ENCODE results near the gene SYNC. TPM values are rescaled to one million over a fixed set of nuclear protein-coding genes. Genes with fewer than 3 reads are reported as not detected.

SYNC gene
- total RNA-seq, 4 donors from 2014 or later, result 2.8 to 16.9 (median 5.8) TPM

GRCh38 chr1:32741413-32742198 lies 39.0 kb upstream of the SYNC start:
- intact Hi-C loops (cut with DNase I; ENCODE audit: low total_unique reads), result no loop called here
- 0 to 1% methylated on average over 22 to 84 of the region's 103 CpGs for WGBS, 2 donors
- H3K4me3 ChIP-seq (ENCODE audit: low read depth, poor library complexity, severe bottlenecking), result peak overlapping the region; percentile 75
- DNase-seq (ENCODE audit: low spot score in 2 of 2), result no peak
- TF ChIP-seq CTCF (IDR thresholded peaks at IDR 0.05) (no peak), POLR2A (IDR thresholded peaks at IDR 0.05) (no peak)

DNA sequence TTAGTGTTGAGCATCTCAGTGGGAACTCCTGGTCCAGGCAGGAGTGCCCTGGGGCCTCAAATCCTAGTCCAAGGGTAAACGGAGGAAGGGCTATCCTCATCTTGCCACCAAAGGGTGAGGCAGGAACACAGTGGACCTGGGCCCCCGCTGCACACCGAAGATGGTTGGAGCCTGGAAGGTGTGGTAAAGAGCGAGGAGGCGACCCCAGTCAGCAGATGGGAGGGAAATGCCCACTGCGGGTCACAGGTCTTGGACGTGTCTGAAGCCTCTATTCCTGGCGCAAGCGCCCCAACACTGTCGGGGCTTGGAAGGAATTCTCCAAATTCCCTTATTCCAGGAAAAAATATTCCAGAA lies 38.5 kb upstream of the SYNC start:
- intact Hi-C loops (cut with DNase I; ENCODE audit: low total_unique reads), result no loop called here
- TF ChIP-seq CTCF (IDR thresholded peaks at IDR 0.05), result no peak
- no peak for TF ChIP-seq POLR2A (IDR thresholded peaks at IDR 0.05)
- peak overlapping the region; percentile 41 for H3K4me3 ChIP-seq (ENCODE audit: low read depth, poor library complexity, severe bottlenecking)
- no peak for DNase-seq (ENCODE audit: low spot score in 2 of 2)
- 21 to 24% methylated on average over 10 of the region's 10 CpGs for WGBS, 2 donors

DNA sequence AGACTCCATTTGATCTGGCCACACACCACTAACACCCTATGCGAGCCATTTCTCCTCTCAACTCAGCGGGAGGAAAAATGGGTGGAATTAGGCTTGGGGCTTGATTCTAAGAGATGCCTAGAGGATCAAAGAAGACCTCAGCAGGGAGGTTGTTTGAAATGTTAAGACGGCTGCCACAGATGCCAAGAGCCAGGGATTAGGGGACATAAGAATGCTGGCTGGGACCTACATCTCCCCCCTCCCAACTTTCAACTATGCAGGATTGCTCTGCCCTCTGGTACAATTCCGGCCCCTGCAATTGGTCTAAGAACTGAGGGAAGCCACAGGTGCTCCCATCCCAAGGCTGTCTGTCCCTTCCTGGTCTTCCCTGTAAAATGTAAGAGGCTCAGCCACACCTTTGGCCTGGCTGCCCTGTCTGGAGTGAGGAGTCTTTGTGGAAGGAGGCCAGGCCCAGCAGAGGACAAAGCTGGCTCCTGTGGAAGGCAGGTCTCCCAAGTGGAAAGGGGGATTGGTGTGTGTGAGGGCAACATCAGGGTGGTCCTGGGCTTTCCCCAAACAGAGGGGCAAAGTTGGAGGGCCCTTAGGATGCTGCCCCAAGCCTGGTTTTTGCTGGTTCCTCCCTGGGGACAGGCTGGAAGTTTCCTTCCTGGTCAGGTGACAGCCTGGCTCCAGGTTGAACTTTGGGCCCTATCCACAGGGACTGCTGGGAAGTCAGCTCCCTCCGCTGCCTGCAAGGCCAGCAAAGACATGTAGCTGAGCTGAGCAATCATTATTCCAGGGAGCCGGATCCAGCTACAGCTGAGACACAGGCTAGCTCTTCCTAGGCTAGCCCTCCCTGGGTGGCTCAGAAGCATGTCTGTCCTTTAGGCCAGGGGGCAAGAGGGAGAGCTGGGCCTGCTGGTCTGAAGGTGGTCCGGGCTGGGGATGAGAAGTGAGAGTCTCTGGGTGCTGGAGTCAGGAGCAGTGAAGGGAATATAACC lies 34.5 kb upstream of the SYNC start:
- intact Hi-C loops (cut with DNase I; ENCODE audit: low total_unique reads), result no loop called here
- 79 to 80% methylated on average over 6 to 7 of the region's 7 CpGs for WGBS, 2 donors
- no peak for DNase-seq (ENCODE audit: low spot score in 2 of 2)
- no peak for TF ChIP-seq CTCF (IDR thresholded peaks at IDR 0.05)
- TF ChIP-seq POLR2A (IDR thresholded peaks at IDR 0.05), result no peak
- no peak overlapping the region for H3K4me3 ChIP-seq (ENCODE audit: low read depth, poor library complexity, severe bottlenecking)

DNA sequence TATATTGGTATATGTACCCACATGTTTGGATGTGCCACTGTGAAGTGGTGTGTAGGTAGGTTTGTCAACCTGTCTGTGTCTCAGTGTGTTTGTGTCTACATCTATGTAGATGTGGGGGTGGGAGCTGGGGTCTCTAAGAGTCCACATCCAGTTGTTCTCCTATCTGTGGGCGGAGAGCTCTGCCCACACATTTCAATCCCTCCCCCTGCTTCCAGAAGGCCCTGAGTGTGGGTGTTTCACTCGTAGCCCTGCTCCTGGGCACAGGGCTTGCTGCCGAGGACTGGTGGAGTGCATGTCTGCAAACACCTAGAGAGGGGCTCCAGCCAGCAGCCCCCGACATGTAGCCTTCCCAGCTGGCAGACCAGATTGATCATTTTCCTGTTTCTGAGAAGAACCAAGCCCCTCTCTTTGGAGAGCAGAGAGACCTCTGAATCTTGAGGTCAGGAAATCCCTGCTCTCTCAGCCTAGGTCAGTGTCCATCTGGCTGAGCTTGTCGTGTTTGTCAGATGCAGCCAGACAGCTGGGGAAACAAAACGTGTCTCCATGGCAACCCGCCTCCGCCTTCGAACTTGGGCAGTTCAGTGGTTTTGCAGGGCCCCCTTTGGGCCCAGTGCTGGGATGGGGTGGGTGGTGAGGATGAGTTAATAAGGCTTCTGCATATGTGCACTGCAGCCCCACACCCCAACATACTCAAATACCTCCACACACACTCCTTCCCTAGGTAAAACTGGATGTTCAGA lies 31.2 kb upstream of the SYNC start:
- no peak overlapping the region for H3K4me3 ChIP-seq (ENCODE audit: low read depth, poor library complexity, severe bottlenecking)
- DNase-seq (ENCODE audit: low spot score in 2 of 2), result no peak
- no peak for TF ChIP-seq CTCF (IDR thresholded peaks at IDR 0.05)
- no peak for TF ChIP-seq POLR2A (IDR thresholded peaks at IDR 0.05)
- WGBS, 2 donors, result 58 to 73% methylated on average over 9 of the region's 9 CpGs
- intact Hi-C loops (cut with DNase I; ENCODE audit: low total_unique reads), result no loop called here

DNA sequence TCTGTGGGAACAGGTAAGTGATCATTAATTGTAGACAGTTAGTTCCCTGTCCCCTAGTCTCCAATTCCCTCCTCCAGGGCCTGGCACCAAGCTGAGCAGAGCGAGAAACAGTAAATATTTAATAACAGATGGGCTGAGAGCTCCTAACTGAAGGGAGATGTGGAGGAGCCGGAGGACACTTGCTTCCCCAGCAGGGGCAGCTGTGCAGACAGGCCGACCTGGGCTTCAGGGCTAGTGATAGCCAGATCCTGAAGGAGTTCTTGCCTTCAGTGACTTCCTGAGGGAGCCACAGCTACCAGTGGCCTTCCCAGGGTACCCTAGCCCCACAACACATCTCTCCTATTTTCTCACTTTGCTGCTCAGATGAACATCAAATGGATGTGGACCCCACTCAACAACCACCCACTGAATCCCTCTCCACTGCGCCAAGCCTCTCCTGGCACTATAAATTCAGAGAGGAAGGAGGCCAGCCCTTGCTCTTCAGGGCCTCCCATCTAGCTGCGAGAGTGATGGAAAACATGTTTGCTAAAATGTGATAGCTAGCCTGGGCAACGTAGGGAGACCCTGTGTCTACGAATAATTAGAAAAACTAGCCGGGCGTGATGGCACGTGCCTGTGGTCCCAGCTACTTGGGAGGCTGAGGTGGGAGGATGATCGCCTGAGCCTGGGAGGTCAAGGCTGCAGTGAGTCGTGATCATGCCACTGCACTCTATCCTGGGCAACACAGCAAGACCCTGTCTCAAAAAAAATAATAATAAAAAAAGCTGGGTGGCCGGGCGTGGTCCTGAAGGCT lies 26.9 kb upstream of the SYNC start:
- no peak overlapping the region for H3K4me3 ChIP-seq (ENCODE audit: low read depth, poor library complexity, severe bottlenecking)
- intact Hi-C loops (cut with DNase I; ENCODE audit: low total_unique reads), result no loop called here
- TF ChIP-seq CTCF (IDR thresholded peaks at IDR 0.05), result no peak
- no peak for TF ChIP-seq POLR2A (IDR thresholded peaks at IDR 0.05)
- 81 to 91% methylated on average over 14 of the region's 14 CpGs for WGBS, 2 donors
- no peak for DNase-seq (ENCODE audit: low spot score in 2 of 2)
